Measurements from ENCODE around the gene EFCAB9. TPM values are rescaled to one million over a fixed set of nuclear protein-coding genes. Genes with fewer than 3 reads are reported as not detected.

EFCAB9 gene
- total RNA-seq, 1 experiment from 2014 or later, result not detected

DNA sequence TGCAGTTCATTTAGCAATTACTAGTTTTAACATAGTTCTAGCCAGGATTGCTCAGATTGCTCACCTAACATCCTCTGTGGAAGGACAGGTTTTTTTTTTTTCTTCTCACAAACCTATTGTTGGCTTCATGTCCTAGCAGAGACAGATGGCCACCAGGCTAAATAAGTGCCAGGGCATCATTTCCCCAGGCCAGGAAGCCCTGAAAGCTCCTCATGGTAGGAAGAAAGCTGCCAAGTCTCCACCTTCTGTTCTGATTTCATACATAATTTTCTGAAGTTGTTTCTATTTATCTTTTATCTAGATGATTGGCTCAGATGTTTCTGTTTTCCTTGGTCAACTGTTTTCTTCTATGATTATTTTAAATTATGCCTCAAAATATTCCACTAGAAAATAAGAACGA is 31.0 kb downstream of the EFCAB9 start:
- ChIA-PET CTCF (no interaction called here), POLR2A (no interaction called here), RAD21 (ENCODE audit: low non-redundant PET in 1 of 2, low total read pairs in 2 of 2, uncharacterized antibody in 2 of 2, unreplicated experiment in 2 of 2) (no interaction called here)
- H3K79me2 ChIP-seq (ENCODE audit: insufficient read depth, low read length), result no peaks in the 10 kb centered on the region
- H3K4me1 ChIP-seq (ENCODE audit: control insufficient read depth in 1 of 2, insufficient read depth in 2 of 2, low read length in 2 of 2), result no peaks in the 10 kb centered on the region
- TF ChIP-seq SP1 (IDR thresholded peaks at IDR 0.05; ENCODE audit: low read depth) (no peak), EGR1 (IDR thresholded peaks at IDR 0.05; ENCODE audit: low read depth) (no peak)
- no peak for DNase-seq (ENCODE audit: low read depth, low spot score)
- no peak overlapping the region for H3K4me3 ChIP-seq (replicated peaks in 1 of 2; ENCODE audit: low read depth in 1 of 2, low read length in 2 of 2)
- no peak for ATAC-seq
- no peak overlapping the region for H3K9ac ChIP-seq (ENCODE audit: low read length)
- intact Hi-C loops (cut with micrococcal nuclease), result no loop called here
- no peaks in the 10 kb centered on the region for H4K20me1 ChIP-seq (ENCODE audit: insufficient read depth)
- H3K9me3 ChIP-seq (ENCODE audit: control insufficient read depth in 1 of 2, insufficient read depth in 1 of 2, low read depth in 1 of 2, low read length in 2 of 2), result no peaks in the 10 kb centered on the region
- H3K27me3 ChIP-seq (ENCODE audit: insufficient read depth, low read length), result no peaks in the 10 kb centered on the region
- no peaks in the 10 kb centered on the region for H3K9me2 ChIP-seq (ENCODE audit: insufficient read depth)
- no peak overlapping the region for H3K4me2 ChIP-seq (ENCODE audit: low read length)
- no peak overlapping the region for H3K27ac ChIP-seq (ENCODE audit: low read depth, low read length)
- H3K36me3 ChIP-seq (ENCODE audit: control insufficient read depth in 1 of 2, insufficient read depth in 2 of 2, low read length in 2 of 2), result peaks cover 0 to 9% of the 10 kb centered on the region in 2 experiments; a peak in 1 of 4 replicates
- no TSS peak for BruUV-seq (replicated peaks)
- no peak overlapping the region for H2AFZ ChIP-seq (ENCODE audit: low read depth, low read length, poor library complexity, severe bottlenecking)

DNA sequence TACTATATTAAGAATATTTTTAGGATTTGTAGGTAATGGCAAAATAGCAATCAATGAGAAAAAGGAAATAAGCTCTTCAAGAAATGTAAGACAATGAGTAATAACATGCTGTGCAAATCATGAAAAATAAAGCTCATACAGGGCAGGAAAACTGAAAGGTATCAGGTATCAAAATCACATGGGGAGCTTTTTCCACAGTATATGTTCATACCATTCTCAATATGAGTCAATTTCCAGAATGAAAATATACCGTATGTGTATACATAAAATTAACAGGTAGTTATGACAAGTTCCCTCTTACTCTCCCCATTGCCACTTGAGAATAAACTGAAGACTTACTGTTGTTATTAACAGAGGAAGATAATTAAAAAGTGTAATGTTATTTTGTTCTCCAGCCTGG is 35.9 kb downstream of the EFCAB9 start:
- RAD21 ChIA-PET (ENCODE audit: low non-redundant PET in 1 of 2, low total read pairs in 2 of 2, uncharacterized antibody in 2 of 2, unreplicated experiment in 2 of 2), result no interaction called here
- TF ChIP-seq EZH2phosphoT487 (IDR thresholded peaks at IDR 0.05; ENCODE audit: borderline replicate concordance) (no peak), FOSL1 (IDR thresholded peaks at IDR 0.05; ENCODE audit: low read depth) (no peak), YY1 (IDR thresholded peaks at IDR 0.05; ENCODE audit: extremely low read depth, insufficient replicate concordance, low read depth, low read length) (no peak), ZNF274 (IDR thresholded peaks at IDR 0.05; ENCODE audit: low read depth, low read length) (no peak), SRF (IDR thresholded peaks at IDR 0.05; ENCODE audit: low read depth) (no peak), POLR2AphosphoS5 (IDR thresholded peaks at IDR 0.05; ENCODE audit: low read depth, low read length) (no peak), EGR1 (IDR thresholded peaks at IDR 0.05; ENCODE audit: low read depth) (no peak), CEBPB (IDR thresholded peaks at IDR 0.05; ENCODE audit: low read depth) (no peak), CBX3 (IDR thresholded peaks at IDR 0.05; ENCODE audit: low read depth) (no peak), JUND (IDR thresholded peaks at IDR 0.05) (no peak), ZFX (IDR thresholded peaks at IDR 0.05) (no peak), ELF1 (IDR thresholded peaks at IDR 0.05; ENCODE audit: borderline replicate concordance, low read depth) (no peak), SP1 (IDR thresholded peaks at IDR 0.05; ENCODE audit: low read depth) (no peak)
- TF ChIP-seq, protein P1, sequence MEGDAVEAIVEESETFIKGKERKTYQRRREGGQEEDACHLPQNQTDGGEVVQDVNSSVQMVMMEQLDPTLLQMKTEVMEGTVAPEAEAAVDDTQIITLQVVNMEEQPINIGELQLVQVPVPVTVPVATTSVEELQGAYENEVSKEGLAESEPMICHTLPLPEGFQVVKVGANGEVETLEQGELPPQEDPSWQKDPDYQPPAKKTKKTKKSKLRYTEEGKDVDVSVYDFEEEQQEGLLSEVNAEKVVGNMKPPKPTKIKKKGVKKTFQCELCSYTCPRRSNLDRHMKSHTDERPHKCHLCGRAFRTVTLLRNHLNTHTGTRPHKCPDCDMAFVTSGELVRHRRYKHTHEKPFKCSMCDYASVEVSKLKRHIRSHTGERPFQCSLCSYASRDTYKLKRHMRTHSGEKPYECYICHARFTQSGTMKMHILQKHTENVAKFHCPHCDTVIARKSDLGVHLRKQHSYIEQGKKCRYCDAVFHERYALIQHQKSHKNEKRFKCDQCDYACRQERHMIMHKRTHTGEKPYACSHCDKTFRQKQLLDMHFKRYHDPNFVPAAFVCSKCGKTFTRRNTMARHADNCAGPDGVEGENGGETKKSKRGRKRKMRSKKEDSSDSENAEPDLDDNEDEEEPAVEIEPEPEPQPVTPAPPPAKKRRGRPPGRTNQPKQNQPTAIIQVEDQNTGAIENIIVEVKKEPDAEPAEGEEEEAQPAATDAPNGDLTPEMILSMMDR (IDR thresholded peaks at IDR 0.05 in 2 of 3, conservative IDR thresholded peaks at IDR 0.05 in 1 of 3; ENCODE audit: borderline replicate concordance in 1 of 3, insufficient read depth in 1 of 3, low read depth in 2 of 3, low read length in 2 of 3), result no peak
- TF ChIP-seq, protein P2, sequence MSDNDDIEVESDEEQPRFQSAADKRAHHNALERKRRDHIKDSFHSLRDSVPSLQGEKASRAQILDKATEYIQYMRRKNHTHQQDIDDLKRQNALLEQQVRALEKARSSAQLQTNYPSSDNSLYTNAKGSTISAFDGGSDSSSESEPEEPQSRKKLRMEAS (IDR thresholded peaks at IDR 0.05), result no peak
- no TSS peak for BruUV-seq (replicated peaks)
- Histone ChIP-seq H4K20me1 (ENCODE audit: insufficient read depth) (no peaks in the 10 kb centered on the region), H3K4me1 (ENCODE audit: control insufficient read depth in 1 of 2, insufficient read depth in 2 of 2, low read length in 2 of 2) (no peaks in the 10 kb centered on the region), H2AFZ (ENCODE audit: low read depth, low read length, poor library complexity, severe bottlenecking) (no peak overlapping the region), H3K4me3 (replicated peaks in 1 of 2; ENCODE audit: low read depth in 1 of 2, low read length in 2 of 2) (no peak overlapping the region), H3K36me3 (ENCODE audit: control insufficient read depth in 1 of 2, insufficient read depth in 2 of 2, low read length in 2 of 2) (peaks cover 6 to 7% of the 10 kb centered on the region in 2 experiments; a peak in 2 of 4 replicates), H3K4me2 (ENCODE audit: low read length) (no peak overlapping the region), H3K9me3 (ENCODE audit: control insufficient read depth in 1 of 2, insufficient read depth in 1 of 2, low read depth in 1 of 2, low read length in 2 of 2) (no peaks in the 10 kb centered on the region), H3K27ac (ENCODE audit: low read depth, low read length) (no peak overlapping the region), H3K27me3 (ENCODE audit: insufficient read depth, low read length) (no peaks in the 10 kb centered on the region), H3K9ac (ENCODE audit: low read length) (no peak overlapping the region), H3K79me2 (ENCODE audit: insufficient read depth, low read length) (no peaks in the 10 kb centered on the region), H3K9me2 (ENCODE audit: insufficient read depth) (no peaks in the 10 kb centered on the region)
- ATAC-seq (no peak), DNase-seq (ENCODE audit: low read depth, low spot score) (no peak)
- CTCF ChIA-PET, result interaction anchor here (0.8 kb wide), 1 partner anchor 1017 kb away, joined by 3 read pairs; no protein-coding TSS in a partner anchor
- intact Hi-C loops (cut with micrococcal nuclease), result no loop called here
- POLR2A ChIA-PET, result no interaction called here
